Endometrial microvascular endothelial cells (primary cell): ENCODE results near the gene BRF1. TPM values are rescaled to one million over a fixed set of nuclear protein-coding genes. Genes with fewer than 3 reads are reported as not detected.
"Not testable (repeated sequence)": the region's sequence is repeated elsewhere in the genome, so short reads cannot be mapped to it uniquely, and the experiment has no call there.

Source experiments
- in situ Hi-C: cut with HindIII; loops from 2 replicates; pipeline ENCODE4 v1.10.0; 2017; ENCODE audit warnings: low sequenced_read_pairs, low pct_unique_long_range_greater_than_20kb; ENCODE audit errors: inconsistent ontology term
- total RNA-seq: library from RNA; depleted of rRNA; stranded (reverse); fragments of >200 nt; gene quantifications from one replicate; pipeline ENCODE4 v1.2.3, GENCODE V29; 2015; ENCODE audit errors: inconsistent ontology term

The BRF1 gene
- total RNA-seq, 1 donor from 2014 or later: 32.7 TPM

- in situ Hi-C loops: no loop called here
These were observed 508 bp upstream of the BRF1 start for GRCh38 chr14:105301103-105301914.

- in situ Hi-C loops: no loop called here
These were observed 903 bp downstream of the BRF1 start for GRCh38 chr14:105299654-105300541.

GRCh38 chr14:105297311-105297710 is 3.5 kb downstream of the BRF1 start:
- in situ Hi-C loops: not testable (repeated sequence)

GRCh38 chr14:105294142-105294597 is 6.6 kb downstream of the BRF1 start:
- in situ Hi-C loops: no loop called here

- in situ Hi-C loops: no loop called here
These were observed 7.7 kb downstream of the BRF1 start for GRCh38 chr14:105292826-105293711.

- in situ Hi-C loops: no loop called here
These were observed 10.0 kb downstream of the BRF1 start for GRCh38 chr14:105290621-105291346.

- in situ Hi-C loops: not testable (repeated sequence)
These were observed 11.9 kb downstream of the BRF1 start for GRCh38 chr14:105288936-105289335.

GRCh38 chr14:105287249-105288102 is 13.3 kb downstream of the BRF1 start:
- in situ Hi-C loops: no loop called here

- in situ Hi-C loops: no loop called here
These were observed 14.0 kb downstream of the BRF1 start for GRCh38 chr14:105286759-105287144.

- in situ Hi-C loops: no loop called here
These were observed 15.6 kb downstream of the BRF1 start for GRCh38 chr14:105285174-105285573.

GRCh38 chr14:105283899-105284298 is 16.9 kb downstream of the BRF1 start:
- in situ Hi-C loops: no loop called here

- in situ Hi-C loops: no loop called here
These were observed 17.8 kb downstream of the BRF1 start for GRCh38 chr14:105283028-105283427.

- in situ Hi-C loops: no loop called here
These were observed 18.6 kb downstream of the BRF1 start for GRCh38 chr14:105282098-105282725.

- in situ Hi-C loops: no loop called here
These were observed 19.3 kb downstream of the BRF1 start for GRCh38 chr14:105281371-105282097.

GRCh38 chr14:105280525-105280924 is 20.3 kb downstream of the BRF1 start:
- in situ Hi-C loops: no loop called here

GRCh38 chr14:105279642-105280361 is 21.0 kb downstream of the BRF1 start:
- in situ Hi-C loops: no loop called here
